ENCODE measurements around the gene KATNAL2. TPM values are rescaled to one million over a fixed set of nuclear protein-coding genes. Genes with fewer than 3 reads are reported as not detected.
A peak's percentile ranks its signal among the peaks of the same experiment; 100 is the strongest.

KATNAL2 gene
- total and polyA plus RNA-seq, 4 donors, result 1.5 to 8.0 (median 4.1) TPM

- WGBS, 2 donors, result 73 to 83% methylated on average over 2 of the region's 2 CpGs
- ATAC-seq (ENCODE audit: insufficient read depth, low FRiP score) (no peak), DNase-seq (peak in 2 of 3 donors; percentile 14 to 50)
- H3K36me3 ChIP-seq (ENCODE audit: control insufficient read depth in 4 of 4, insufficient read depth in 4 of 4, low read length in 4 of 4), result peaks cover 0 to 1% (median 0%) of the 10 kb centered on the region in 4 donors
- H3K27ac ChIP-seq (ENCODE audit: low read depth in 1 of 2, low read length in 1 of 2), result no peak overlapping the region
- H3K4me3 ChIP-seq, result no peak overlapping the region
- H3K9ac ChIP-seq (ENCODE audit: insufficient read depth in 1 of 2, low read length in 2 of 2), result no peak overlapping the region
- no peak for TF ChIP-seq CTCF (IDR thresholded peaks at IDR 0.05; ENCODE audit: control extremely low read depth, extremely low read depth)
- no peaks in the 10 kb centered on the region for H3K27me3 ChIP-seq (ENCODE audit: control insufficient read depth in 3 of 3, insufficient read depth in 3 of 3, low read length in 2 of 3)
- no peaks in the 10 kb centered on the region for H3K9me3 ChIP-seq (ENCODE audit: control insufficient read depth in 4 of 4, insufficient read depth in 3 of 4, low read length in 3 of 4)
- no peaks in the 10 kb centered on the region for H3K4me1 ChIP-seq (ENCODE audit: control insufficient read depth in 5 of 5, insufficient read depth in 5 of 5, low read length in 5 of 5)
These were observed 18.0 kb upstream of the KATNAL2 start for GRCh38 chr18:46899274-46899948.

- 96 to 99% methylated on average over 3 of the region's 3 CpGs for WGBS, 2 donors
- no peak for TF ChIP-seq CTCF (IDR thresholded peaks at IDR 0.05; ENCODE audit: control extremely low read depth, extremely low read depth)
- no peaks in the 10 kb centered on the region for H3K9me3 ChIP-seq (ENCODE audit: control insufficient read depth in 4 of 4, insufficient read depth in 3 of 4, low read length in 3 of 4)
- no peaks in the 10 kb centered on the region for H3K4me1 ChIP-seq (ENCODE audit: control insufficient read depth in 5 of 5, insufficient read depth in 5 of 5, low read length in 5 of 5)
- ATAC-seq (ENCODE audit: insufficient read depth, low FRiP score) (no peak), DNase-seq (no peak)
- H3K4me3 ChIP-seq, result no peak overlapping the region
- peaks cover 0 to 12% (median under 1%) of the 10 kb centered on the region in 4 donors for H3K36me3 ChIP-seq (ENCODE audit: control insufficient read depth in 4 of 4, insufficient read depth in 4 of 4, low read length in 4 of 4)
- no peaks in the 10 kb centered on the region for H3K27me3 ChIP-seq (ENCODE audit: control insufficient read depth in 3 of 3, insufficient read depth in 3 of 3, low read length in 2 of 3)
- no peak overlapping the region for H3K9ac ChIP-seq (ENCODE audit: insufficient read depth in 1 of 2, low read length in 2 of 2)
- no peak overlapping the region for H3K27ac ChIP-seq (ENCODE audit: low read depth in 1 of 2, low read length in 1 of 2)
These were observed 14.0 kb upstream of the KATNAL2 start for GRCh38 chr18:46903406-46903805.

GRCh38 chr18:46909497-46909896, 7.9 kb upstream of the KATNAL2 start:
- no peak for DNase-seq
- Histone ChIP-seq H3K9me3 (ENCODE audit: control insufficient read depth in 4 of 4, insufficient read depth in 3 of 4, low read length in 3 of 4) (no peaks in the 10 kb centered on the region), H3K27ac (ENCODE audit: low read depth in 1 of 2, low read length in 1 of 2) (no peak overlapping the region), H3K27me3 (ENCODE audit: control insufficient read depth in 3 of 3, insufficient read depth in 3 of 3, low read length in 2 of 3) (no peaks in the 10 kb centered on the region), H3K36me3 (ENCODE audit: control insufficient read depth in 4 of 4, insufficient read depth in 4 of 4, low read length in 4 of 4) (peaks cover 0 to 12% (median 0%) of the 10 kb centered on the region in 4 donors), H3K4me1 (ENCODE audit: control insufficient read depth in 5 of 5, insufficient read depth in 5 of 5, low read length in 5 of 5) (peaks cover 0 to 7% (median 0%) of the 10 kb centered on the region in 5 donors), H3K9ac (ENCODE audit: insufficient read depth in 1 of 2, low read length in 2 of 2) (no peak overlapping the region), H3K4me3 (no peak overlapping the region)
- WGBS, 2 donors, result 97 to 98% methylated on average over 3 of the region's 3 CpGs
- ATAC-seq (ENCODE audit: insufficient read depth, low FRiP score), result no peak
- TF ChIP-seq CTCF (IDR thresholded peaks at IDR 0.05; ENCODE audit: control extremely low read depth, extremely low read depth), result no peak

All from lung (tissue), 12 donors.